ELR (cell line): ENCODE measurements around the gene PRKX.
"Not testable (repeated sequence)": the region's sequence is repeated elsewhere in the genome, so short reads cannot be mapped to it uniquely, and the experiment has no call there.

Experiments used
- DNase-seq: peaks from one replicate; pipeline ENCODE4 v3.0.0-alpha.2; 2015; ENCODE audit warnings: low read depth

Gene PRKX

DNA sequence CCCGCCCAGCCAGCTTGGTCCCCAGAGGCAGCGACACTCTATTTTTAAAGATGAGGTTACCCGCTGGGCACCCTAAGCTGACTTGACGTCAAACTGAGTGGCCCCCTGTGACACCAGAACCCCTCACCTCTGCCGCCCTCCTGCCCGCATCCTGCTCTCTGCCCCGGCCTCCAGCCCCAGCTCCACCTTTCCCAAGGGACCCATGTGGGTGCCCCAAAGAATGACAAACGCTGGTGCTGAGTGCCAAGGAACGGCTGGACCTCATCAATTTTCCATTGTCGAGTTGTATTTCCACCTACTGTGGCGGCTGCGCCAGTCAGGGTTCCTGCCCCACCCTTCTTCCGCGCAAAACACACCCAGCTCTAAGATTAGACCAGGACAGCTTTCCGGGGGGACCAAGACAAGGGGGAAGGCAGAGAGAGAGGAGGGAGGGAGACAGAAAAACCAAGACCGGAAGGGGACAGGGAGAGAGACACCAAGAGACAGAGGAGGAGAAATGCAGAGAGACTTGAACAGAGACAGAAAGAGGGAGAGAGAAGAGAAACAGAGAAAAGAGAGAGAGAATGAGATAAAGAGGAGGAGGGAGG lies 2.0 kb downstream of the PRKX start:
- DNase-seq: peak; percentile 0

- DNase-seq: not testable (repeated sequence)
These were observed 5.7 kb downstream of the PRKX start for GRCh38 chrX:3707673-3708274.

GRCh38 chrX:3706481-3706880 lies 7.0 kb downstream of the PRKX start:
- DNase-seq: no peak

GRCh38 chrX:3703251-3703650 lies 10.2 kb downstream of the PRKX start:
- not testable (repeated sequence) for DNase-seq

DNA sequence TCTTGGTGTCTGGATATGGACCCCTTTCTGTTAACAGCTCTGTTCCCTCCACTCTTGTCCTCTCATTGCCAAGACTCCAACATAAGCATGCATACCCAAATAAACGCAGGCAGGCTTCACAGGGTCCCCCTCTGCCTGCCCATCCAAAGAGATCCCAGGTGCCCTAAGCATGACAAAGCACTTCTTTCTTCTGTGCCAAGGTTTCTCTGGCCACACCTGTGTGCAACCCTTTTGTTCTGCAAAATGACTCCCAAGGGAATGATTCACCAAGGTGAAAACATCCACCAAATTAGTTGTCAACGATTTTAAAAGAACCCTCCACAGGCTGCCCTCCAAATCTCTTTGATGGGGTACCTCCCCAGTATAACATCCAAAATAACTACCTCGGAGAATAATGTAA lies 11.4 kb downstream of the PRKX start:
- not testable (repeated sequence) for DNase-seq

GRCh38 chrX:3701445-3701928 lies 12.0 kb downstream of the PRKX start:
- not testable (repeated sequence) for DNase-seq

GRCh38 chrX:3699821-3700381 lies 13.5 kb downstream of the PRKX start:
- DNase-seq: peak; percentile 1

GRCh38 chrX:3697701-3698279 lies 15.7 kb downstream of the PRKX start:
- no peak for DNase-seq

DNA sequence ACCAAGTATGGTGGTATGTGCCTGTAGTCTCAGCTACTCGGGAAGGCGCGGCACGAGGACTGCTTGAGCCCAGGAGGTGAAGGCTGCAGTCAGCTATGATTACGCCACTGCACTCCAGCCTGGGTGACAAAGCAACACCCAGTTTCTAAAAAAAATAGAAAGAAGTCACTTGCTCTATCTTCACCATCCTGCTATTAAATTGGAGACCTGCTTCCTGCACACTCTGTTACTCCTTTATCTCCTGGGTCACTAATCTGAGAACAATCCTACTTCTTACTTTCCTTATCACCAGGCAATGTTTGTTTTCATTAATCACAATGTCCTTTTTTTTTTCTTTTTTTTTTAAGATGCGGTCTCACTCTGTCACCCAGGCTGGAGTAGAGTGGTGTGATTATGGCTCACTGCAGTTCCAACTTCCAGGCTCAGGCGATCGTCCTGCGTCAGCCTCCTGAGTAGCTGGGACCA lies 16.2 kb downstream of the PRKX start:
- no peak for DNase-seq

- no peak for DNase-seq
These were observed 17.9 kb downstream of the PRKX start for GRCh38 chrX:3695536-3695935.

GRCh38 chrX:3690140-3690539 lies 23.3 kb downstream of the PRKX start:
- no peak for DNase-seq

GRCh38 chrX:3683236-3683635 lies 30.2 kb downstream of the PRKX start:
- DNase-seq: not testable (repeated sequence)

DNA sequence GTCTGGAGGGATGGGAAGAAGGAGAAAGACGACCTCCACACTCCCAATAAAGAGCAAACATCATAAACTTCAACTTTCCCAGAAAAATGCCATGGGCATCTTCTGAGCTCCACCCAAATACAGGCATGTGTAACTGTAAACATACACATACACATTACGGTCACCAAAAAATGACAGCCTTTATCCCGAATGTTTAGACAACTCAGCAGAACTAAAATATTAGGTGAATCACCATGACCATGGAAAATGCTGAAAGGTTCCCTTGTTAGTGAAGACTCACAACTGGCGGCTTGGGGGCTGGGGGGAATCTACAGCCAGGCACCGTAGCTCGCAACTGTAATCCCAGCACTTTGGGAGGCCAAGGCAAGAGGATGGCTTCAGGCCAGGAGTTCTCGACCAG lies 33.0 kb downstream of the PRKX start:
- DNase-seq: no peak

- no peak for DNase-seq
These were observed 33.8 kb downstream of the PRKX start for GRCh38 chrX:3679669-3680068.

DNA sequence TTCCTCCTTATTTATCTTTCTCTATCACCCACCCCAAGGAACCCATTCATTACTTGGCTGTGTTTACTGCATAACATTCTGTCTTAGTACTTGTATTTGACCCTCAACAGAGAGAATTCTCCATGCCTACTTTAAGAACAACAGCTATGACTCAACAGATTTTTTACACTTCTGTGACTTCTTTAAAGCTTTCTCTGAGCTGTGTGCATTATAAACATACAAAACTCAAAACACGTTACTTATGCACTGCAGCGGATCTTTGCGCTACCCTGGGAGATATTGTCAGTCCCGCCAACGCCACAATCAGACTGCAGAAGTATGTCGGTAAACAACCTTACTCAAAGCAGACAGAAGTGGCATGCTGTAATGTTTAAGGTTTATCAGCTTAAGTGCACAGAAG lies 35.1 kb downstream of the PRKX start:
- no peak for DNase-seq

DNA sequence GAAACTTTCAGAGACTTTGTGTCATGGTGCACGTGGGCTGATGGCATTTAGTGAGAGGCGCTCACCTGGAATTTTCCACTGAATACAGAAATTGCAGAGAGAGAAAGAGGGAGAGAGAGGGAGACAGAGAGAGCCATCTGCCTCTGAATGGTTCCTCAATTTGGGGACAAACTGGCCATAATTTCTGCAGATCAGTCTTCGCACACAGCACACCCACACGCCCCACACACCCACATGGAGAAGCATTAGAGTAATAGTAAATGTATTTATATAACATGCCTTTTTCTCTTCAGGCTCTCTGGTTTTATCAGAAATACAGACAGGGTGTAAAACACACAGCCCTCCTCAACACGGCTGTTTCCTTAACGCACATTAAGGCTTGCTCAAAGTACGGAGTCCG lies 38.6 kb downstream of the PRKX start:
- no peak for DNase-seq

- no peak for DNase-seq
These were observed 43.5 kb downstream of the PRKX start for GRCh38 chrX:3669841-3670475.

DNA sequence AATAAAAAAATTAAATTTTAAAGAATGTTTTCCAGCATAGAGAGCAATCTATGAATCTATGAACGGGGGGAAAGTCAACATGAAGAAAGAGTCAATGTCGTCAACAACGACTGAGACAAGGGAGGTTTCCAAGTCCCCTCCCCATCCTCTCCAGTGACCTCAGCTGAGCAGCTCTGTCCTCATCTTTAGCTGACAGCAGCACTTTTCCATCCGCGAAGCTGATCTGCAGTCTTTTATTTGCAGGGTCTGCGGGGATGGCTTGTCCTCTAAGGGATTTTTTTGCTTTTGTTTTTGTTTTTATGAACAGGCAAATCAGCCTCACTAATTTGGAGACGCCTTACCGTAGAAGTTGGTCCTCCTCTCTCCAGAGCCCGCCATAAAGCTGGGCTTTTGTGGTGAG lies 46.5 kb downstream of the PRKX start:
- no peak for DNase-seq

GRCh38 chrX:3664921-3665320 lies 48.5 kb downstream of the PRKX start:
- DNase-seq: no peak

GRCh38 chrX:3663576-3664250 lies 49.7 kb downstream of the PRKX start:
- not testable (repeated sequence) for DNase-seq

- DNase-seq: peak; percentile 16
These were observed 53.7 kb downstream of the PRKX start for GRCh38 chrX:3659761-3660160.

DNA sequence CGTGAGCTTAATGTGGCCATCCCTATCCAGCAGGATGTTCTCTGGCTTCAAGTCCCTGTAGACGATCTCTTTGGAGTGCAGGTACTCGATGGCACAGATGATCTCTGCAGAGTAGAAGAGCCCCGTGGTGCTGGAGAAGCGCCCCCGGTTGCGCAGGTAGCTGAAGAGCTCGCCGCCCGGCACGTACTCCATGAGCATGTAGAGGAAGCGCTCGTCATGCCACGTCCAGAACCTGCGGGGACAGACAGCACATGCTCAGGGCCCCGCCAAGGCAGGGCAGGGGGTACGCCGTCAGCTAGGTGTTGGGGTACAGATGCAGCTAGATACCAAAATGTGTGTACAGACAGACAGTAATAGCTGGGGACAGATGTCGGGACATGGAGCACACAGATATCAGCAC lies 58.3 kb downstream of the PRKX start:
- DNase-seq: no peak
